Measurements from ENCODE around the gene GAS7.

- TF ChIP-seq, protein P1, sequence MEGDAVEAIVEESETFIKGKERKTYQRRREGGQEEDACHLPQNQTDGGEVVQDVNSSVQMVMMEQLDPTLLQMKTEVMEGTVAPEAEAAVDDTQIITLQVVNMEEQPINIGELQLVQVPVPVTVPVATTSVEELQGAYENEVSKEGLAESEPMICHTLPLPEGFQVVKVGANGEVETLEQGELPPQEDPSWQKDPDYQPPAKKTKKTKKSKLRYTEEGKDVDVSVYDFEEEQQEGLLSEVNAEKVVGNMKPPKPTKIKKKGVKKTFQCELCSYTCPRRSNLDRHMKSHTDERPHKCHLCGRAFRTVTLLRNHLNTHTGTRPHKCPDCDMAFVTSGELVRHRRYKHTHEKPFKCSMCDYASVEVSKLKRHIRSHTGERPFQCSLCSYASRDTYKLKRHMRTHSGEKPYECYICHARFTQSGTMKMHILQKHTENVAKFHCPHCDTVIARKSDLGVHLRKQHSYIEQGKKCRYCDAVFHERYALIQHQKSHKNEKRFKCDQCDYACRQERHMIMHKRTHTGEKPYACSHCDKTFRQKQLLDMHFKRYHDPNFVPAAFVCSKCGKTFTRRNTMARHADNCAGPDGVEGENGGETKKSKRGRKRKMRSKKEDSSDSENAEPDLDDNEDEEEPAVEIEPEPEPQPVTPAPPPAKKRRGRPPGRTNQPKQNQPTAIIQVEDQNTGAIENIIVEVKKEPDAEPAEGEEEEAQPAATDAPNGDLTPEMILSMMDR (IDR thresholded peaks at IDR 0.05) = no peak
- no peak for TF ChIP-seq POLR2A (IDR thresholded peaks at IDR 0.05)
Measured at GRCh38 chr17:10001306-10001873, 197.0 kb downstream of the GAS7 start.
